Erythroblast (primary cell): ENCODE measurements around the gene RBBP4.
"Not testable (repeated sequence)": the region's sequence is repeated elsewhere in the genome, so short reads cannot be mapped to it uniquely, and the experiment has no call there.

Experiments
- DNase-seq, 2 experiments: peaks; one replicate each; lab custom pipeline; 2025; lab: John Stamatoyannopoulos, UW
- GATA1 ChIP-seq: IDR thresholded peaks from 2 replicates; pipeline ENCODE4 v1.6.1; 2011; ENCODE audit warnings: low read depth, mild to moderate bottlenecking, control low read depth, low read length, moderate library complexity
- POLR2A ChIP-seq: IDR thresholded peaks from 2 replicates; pipeline ENCODE4 v1.6.1; 2011; ENCODE audit warnings: mild to moderate bottlenecking, low read length

RBBP4 gene

DNA sequence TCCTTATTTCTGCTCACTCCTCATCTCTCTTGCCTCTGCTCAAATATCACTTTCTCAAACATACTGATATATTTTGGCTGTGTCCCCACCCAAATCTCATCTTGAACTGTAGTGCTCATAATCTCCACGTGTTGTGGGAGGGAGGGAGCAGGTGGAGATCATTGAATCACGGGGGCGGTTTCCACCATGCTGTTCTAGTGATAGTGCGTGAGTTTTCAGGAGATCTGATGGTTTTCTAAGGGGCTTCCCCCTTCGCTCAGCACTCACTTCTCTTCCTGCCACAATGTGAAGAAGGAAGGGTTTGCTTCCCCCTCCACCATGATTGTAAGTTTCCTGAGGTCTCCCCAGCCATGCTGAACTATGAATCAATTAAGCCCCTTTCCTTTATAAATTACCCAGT lies 27.2 kb upstream of the RBBP4 start:
- DNase-seq, result no peak
- TF ChIP-seq GATA1 (no peak), POLR2A (no peak)

DNA sequence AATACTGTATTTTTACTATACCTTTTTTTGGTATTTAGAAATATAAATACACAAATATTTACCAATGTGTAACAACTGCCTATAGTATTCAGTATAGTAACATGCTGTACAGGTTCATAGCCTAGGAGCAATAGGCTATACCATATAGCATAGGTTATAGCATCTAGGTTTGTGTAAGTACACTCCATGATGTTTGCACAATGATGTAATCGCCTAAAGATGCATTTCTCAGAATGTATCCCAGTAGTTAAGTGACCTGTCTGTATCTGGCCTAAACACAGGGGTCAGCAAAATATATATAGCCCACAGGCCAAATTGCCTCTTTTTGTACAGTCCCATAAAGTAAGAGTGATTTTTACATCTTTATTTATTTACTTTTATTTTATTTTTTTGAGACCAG lies 24.8 kb upstream of the RBBP4 start:
- no peak for DNase-seq
- TF ChIP-seq GATA1 (no peak), POLR2A (no peak)

DNA sequence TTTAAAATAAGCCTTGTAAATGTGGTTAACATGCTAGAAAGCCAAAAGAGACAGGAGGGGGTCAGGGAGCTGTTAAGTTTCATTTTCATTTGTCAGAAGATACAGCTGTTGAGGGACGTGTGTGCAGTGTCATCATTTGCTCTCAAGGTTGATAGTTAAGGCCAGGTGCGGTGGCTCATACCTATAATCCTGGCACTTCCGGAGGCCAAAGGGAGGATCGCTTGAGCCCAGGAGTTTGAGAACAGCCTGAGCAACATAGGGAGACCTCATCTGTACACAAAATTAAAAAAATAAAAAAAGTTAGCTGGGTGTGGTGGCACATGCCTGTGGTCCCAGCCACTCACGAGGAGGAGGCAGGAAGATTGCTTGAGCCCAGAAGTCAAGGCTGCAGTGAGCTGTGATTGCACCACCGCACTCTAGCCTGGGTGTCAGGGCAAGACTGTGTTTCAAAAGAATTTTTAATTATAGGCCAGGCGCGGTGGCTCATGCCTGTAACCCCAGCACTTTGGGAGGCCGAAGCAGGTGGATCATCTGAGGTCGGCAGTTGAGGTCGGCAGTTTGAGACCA lies 23.3 kb upstream of the RBBP4 start:
- DNase-seq, result no peak
- TF ChIP-seq GATA1 (no peak), POLR2A (no peak)

DNA sequence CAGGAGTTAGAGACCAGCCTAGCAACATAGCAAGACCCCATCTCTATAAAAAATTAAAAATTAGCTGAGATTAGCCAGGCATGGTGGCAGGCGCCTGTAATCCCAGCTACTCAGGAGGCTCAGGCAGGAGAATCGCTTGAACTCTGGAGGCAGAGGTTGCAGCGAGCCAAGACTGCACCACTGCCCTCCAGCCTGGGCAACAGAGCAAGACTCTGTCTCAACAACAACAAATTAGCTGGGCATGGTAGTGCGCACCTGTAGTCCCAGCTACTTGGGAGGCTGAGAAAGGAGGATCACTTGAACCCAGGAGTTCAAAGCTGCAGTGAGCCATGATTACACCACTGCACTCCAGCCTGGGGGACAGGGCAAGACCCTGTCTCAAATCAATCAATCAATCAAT lies 20.8 kb upstream of the RBBP4 start:
- DNase-seq, result not testable (repeated sequence)

DNA sequence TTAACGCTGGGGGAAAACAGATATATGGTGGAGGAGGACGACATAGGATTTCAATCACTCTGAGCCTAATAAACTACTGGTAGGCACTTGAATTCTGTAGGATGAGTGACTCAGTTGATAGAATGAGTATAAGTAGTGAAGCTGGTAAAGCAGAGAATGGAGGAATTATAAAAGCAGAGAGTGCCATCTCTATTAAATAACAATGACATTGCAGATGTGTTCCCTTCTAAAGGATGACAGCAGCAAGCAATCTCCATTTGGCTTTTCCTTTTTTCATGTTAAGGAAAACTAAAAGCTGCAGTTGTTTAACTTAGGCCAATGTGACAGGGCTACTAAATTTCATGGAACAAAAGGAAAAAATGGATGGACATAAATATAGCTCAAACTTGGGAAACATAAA lies 18.2 kb upstream of the RBBP4 start:
- TF ChIP-seq POLR2A, result no peak
- no peak for TF ChIP-seq GATA1
- DNase-seq, result no peak

DNA sequence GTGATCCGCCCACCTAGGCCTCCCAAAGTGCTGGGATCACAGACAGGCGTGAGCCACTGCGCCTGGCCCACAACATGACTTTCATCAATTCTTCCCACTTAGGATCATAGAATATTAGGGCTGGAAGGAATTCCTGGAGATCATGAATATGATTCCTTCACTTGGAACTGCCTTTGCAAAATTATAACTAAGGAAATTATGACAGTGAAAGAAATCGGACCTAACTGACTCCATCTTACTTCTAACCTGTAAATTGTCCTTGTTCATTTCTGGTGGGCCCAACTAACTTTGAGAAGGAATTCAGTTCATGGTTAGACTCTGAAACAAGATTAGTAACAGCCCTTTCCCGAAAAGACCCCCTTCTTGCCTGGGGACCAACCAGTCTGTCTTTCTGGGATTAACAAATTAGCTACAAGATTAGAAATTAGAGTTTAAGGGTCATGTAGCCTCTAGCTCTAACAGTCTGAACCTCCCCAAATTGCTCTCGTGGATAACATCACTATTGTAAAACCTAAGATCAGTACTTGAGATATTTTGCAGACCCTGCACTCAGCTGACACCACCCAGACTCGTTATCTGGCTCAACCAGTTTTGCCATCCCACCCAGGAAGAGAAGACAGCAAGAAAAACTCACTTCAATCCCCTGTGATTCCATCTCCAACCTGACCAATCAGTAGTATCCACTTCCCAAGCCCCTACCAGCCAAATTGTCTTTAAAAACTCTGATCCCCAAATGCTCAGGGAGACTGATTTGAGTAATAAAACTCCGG lies 15.3 kb upstream of the RBBP4 start:
- TF ChIP-seq POLR2A (no peak), GATA1 (no peak)

DNA sequence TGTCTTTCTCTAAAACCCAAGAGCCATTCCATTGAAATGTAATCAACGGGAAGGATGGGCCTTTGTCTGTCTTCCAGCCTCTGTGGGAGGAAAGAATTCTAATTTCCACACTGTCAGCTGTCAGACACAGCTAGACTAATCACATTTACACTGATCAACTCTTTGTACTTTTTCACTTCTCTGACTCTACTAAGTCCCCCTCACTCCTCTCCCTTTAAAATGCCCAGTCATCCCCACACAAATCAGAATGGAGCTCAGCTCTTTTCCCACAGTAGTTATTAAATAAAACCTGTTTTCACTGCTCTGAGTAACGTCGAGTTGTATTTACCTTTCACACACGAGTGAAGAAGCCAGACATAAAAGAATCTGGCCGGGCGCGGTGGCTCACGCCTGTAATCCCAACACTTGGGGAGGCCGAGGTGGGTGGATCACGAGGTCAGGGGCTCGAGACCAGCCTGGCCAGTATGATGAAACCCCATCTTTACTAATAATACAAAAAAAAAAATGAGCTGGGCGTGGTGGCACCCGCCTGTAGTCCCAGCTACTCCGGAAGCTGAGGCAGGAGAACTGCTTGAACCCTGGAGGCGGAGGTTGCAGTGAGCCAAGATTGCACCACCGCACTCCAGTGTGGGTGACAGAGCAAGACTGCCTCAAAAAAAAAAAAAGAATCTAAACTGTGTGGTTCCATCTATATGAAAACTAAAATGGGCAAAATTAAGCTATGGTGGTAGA lies 13.9 kb upstream of the RBBP4 start:
- DNase-seq, result no peak
- TF ChIP-seq GATA1 (no peak), POLR2A (no peak)

More for the DNA sequence above, 15.3 kb upstream of the RBBP4 start:
- DNase-seq, result peak in 1 of 2 experiments; percentile 15

DNA sequence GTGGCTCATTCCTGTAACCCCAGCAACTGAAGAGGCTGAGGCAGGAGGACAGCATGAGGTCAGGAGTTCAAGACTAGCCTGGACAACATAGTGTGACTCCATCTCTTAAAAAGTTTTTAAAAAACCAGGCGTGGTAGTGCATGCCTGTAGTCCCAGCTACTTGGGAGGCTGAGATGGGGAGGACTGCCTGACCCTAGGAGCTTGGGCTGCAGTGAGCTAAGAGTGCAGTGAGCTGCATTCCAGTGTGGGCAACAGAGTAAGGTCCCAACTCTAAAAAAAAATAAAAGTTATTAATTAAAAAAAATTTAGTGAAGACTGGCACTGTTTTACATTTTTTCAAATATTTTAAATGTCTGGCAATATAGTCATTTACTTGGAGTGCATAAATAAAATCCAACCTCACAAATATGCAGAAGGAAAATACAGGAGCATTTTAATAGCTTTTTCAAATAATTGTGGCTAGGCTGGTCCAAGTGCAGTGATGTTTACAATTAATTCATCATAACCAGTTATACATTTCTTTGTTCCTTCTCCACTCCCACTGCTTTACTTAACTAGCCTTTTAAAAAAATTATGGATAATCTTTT lies 11.4 kb upstream of the RBBP4 start:
- TF ChIP-seq GATA1 (no peak), POLR2A (no peak)
- DNase-seq, result no peak

DNA sequence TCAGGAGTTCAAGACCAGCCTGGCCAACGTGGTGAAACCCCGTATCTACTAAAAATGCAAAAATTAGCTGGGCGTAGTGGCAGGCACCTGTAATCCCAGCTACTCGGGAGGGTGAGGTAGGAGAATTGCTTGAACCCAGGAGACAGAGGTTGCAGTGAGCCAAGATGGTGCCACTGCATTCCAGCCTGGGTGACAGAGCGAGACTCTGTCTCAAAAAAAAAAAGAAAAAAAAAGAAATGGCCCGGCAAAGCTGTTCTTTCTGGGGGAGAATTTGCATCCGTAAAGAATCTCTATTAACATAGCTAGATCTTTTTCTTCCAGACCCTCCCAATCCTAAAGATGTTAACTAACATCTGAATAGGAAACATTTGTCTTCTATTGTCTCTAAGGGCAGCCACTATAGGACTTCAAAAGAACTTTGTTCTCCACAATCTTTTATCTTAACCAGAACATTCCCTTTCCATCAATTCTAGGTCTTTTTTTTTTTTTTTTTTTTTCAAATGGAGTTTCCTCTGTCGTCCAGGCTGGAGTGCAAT lies 8.6 kb upstream of the RBBP4 start:
- DNase-seq, result not testable (repeated sequence)

DNA sequence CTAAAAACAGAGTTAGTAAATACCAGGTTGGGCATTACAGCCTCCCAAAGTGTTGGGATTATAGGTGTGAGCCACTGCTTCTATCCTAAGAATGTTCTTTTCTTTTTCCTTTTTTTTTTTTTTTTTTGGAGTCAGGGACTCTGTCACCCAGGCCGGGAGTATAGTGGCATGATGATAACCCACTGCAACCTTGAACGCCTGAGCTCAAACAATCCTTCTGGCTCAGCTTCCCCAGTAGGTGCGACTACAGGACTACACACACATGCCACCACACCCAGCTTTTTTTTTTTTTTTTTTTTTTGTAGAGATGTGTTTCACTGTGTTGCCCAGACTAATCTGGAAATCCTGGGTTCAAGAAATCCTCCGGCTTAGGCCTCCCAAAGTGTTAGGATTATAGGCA lies 6.6 kb upstream of the RBBP4 start:
- TF ChIP-seq GATA1, result no peak
- no peak for TF ChIP-seq POLR2A
- DNase-seq, result no peak

DNA sequence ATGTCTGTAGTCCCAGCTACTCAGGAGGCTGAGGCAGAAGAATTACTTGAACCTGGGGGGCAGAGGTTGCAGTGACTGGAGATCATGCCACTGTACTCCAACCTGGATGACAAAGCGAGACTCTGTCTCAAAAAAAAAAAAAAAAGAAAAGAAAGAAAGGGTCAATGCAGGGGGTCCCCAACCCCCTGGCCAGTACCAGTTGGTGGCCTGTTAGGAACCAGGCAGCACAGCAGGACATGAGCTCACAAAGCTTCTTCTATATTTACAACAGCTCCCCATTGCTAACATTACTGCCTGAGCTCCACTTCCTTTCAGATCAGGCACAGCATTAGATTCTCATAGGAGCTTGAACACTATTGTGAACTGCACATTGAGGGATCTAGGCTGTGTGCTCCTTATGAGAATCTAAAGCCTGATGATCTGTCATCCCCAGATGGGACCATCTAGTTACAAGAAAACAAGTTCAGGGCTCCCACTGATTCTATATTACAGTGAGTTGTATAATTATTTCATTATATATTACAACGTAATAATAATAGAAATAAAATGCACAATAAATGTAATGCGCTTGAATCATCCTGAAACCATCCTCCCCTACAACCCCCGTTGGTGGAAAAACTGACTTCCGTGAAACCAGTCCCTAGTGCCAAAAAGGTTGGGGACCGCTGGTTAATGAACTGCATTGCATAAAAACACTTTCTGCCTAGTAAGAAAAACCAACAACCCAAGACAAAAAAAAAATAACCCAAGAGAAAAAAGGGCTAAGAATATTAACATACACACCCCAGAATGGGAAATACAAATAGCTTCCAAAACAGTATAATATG lies 3.5 kb upstream of the RBBP4 start:
- no peak for DNase-seq

DNA sequence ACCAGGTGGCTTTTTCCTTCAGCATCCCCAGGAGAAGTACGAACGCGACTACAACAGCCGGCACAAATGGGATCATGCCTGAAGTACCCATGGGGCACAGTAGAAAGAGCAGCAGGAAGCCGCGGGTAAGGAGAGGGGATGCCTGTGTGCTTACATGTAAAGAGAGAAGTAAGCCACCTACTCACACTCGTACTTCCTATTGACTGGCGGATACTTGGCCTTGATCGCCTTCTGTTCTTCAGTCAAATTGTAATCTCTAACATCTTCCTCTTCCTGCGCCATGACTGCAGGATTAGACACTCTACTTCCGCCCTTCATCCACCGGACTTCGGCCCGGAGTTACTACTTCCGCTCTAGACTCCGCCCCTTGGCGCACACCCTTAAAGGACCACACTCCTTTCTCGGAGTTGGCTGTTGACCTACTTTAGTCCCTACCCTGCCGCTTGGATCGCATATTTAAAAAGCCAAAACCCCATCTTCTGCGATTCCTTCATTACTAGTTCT lies 708 bp upstream of the RBBP4 start, which contains the start of gene ZBTB8OS:
Gene ZBTB8OS, minus strand, starts transcription at position 303 of the 504 bp plus-strand sequence. Its CDS starts 21 bp downstream, at position 282.
- TF ChIP-seq GATA1 (peak; percentile 20), POLR2A (peak; percentile 85)
- peak; percentile 94 to 96 for DNase-seq

More for the DNA sequence above, 3.5 kb upstream of the RBBP4 start:
- TF ChIP-seq POLR2A (no peak), GATA1 (no peak)

DNA sequence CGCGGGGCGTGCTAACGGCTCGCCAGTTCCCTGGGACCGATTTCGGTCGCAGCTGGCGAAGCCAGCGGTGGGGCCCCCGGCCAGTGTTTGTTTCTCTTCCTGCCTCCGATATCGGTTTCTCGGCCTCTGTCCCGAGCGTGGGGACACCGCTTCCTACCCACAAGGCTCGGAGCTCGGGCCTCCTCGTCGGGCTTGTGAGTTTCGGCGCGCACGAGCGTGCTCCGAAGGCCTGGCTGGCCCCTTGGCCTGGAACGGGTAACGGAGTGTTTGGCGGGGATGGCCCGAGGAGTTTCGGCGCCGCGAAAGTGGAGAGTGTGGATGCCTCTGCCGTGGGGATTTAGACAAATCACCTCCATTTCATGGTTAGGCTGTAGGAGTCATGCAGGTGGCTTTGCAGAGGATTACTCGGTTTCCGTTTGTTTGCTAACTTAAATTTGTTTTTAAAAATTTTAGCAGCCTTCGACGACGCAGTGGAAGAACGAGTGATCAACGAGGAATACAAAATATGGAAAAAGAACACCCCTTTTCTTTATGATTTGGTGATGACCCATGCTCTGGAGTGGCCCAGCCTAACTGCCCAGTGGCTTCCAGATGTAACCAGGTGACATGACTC lies 559 bp downstream of the RBBP4 start:
- no peak for DNase-seq
- no peak for TF ChIP-seq GATA1
